Vagina (tissue), 2 donors: ENCODE data around the gene NPHP1. TPM values are rescaled to one million over a fixed set of nuclear protein-coding genes. Genes with fewer than 3 reads are reported as not detected.
"Not testable (repeated sequence)": the region's sequence is repeated elsewhere in the genome, so short reads cannot be mapped to it uniquely, and the experiment has no call there.

Source experiments
- DNase-seq, 2 donors: peaks; one replicate each; pipeline ENCODE4 v3.0.0-alpha.2; 2017; ENCODE audit errors: extremely low spot score in 2 of 2
- H3K27ac ChIP-seq: fragments of 200-600 bp; sonication (generic); one replicate; pipeline ENCODE4 v1.5.1; 2019
- H3K27me3 ChIP-seq: fragments of 200-600 bp; sonication (generic); one replicate; pipeline ENCODE4 v1.5.1; 2019
- H3K36me3 ChIP-seq, 2 donors: fragments of 200-600 bp; sonication (generic); one replicate each; pipeline ENCODE4 v1.5.1; 2017 to 2019
- H3K4me1 ChIP-seq: fragments of 200-600 bp; sonication (generic); one replicate; pipeline ENCODE4 v1.5.1; 2019
- H3K4me3 ChIP-seq, 2 donors: fragments of 200-600 bp; sonication (generic); 1 replicate in 1 of 2; 2 replicates in 1 of 2; pipeline ENCODE4 v1.5.1; 2016 to 2019
- H3K9me3 ChIP-seq: fragments of 200-600 bp; sonication (generic); one replicate; pipeline ENCODE4 v1.5.1; 2019
- POLR2A ChIP-seq, 2 donors: fragments of 450-650 bp; IDR thresholded peaks; one replicate each; pipeline ENCODE4 v1.6.1; 2017; ENCODE audit warnings: antibody characterized with exemption in 2 of 2, mild to moderate bottlenecking in 2 of 2, moderate library complexity in 2 of 2
- POLR2AphosphoS5 ChIP-seq, 2 donors: sonication (generic); formaldehyde crosslinking; IDR thresholded peaks; one replicate each; pipeline ENCODE4 v1.9.0; 2017; ENCODE audit warnings: antibody characterized with exemption in 2 of 2, mild to moderate bottlenecking in 2 of 2, low read depth in 1 of 2; ENCODE audit not compliant: insufficient read depth in 1 of 2
- intact Hi-C: fragments of 100-400 bp; cut with DNase I; formaldehyde crosslinking; loops from one replicate; pipeline ENCODE4 v1.15.1; 2023
- total RNA-seq: library from RNA; depleted of rRNA; stranded (reverse); fragments of >200 nt; gene quantifications from one replicate; pipeline ENCODE4 v1.2.3, GENCODE V29; 2016
- TF ChIP-seq, protein P1 (sequence below), 3 experiments: fragments of 450-650 bp in 2 of 3; fragments of 200-600 bp in 1 of 3; sonication (generic) in 1 of 3; IDR thresholded peaks; one replicate each; pipeline ENCODE4 v1.5.1; 2017 to 2019; ENCODE audit warnings: antibody characterized with exemption in 3 of 3, mild to moderate bottlenecking in 2 of 3, moderate library complexity in 2 of 3

Gene NPHP1
- total RNA-seq, 1 donor from 2014 or later: 4.9 TPM

DNA sequence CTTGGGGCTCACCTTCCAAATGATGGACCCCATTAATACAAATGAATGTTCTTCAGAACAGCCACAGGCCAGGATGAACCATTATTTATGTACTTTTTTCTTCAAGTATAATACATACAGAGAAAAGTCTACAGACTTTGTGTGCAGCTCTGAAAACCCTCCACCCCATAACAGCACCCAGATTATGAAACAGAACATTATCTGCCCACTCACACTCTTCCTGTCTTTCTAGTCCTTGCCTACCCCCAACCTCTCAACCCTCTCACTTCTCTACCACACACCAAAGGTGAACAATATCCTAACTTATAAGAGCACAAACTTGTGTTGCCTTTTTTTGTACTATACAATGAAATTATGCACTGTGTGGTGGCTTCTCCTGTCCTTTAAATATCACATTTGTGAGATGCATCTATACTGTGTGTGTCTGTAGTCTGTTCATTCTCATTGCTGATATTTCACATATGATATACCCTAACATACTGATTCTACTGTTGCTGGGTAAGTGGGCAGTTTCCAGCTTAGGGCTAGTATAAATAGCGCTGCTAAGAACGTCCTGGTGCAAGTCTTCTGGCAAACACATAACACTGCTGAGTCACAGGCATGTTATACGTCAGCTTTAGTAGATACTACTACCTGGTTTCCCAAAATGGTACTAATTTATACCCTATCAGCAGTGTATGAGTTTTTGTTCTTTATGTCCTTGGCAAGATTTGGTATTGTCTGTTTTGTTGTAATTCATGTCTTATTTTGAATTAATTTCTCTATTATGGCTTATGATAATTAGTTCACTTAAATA lies 1.0 kb upstream of the NPHP1 start:
- intact Hi-C loops: no loop called here
- peak overlapping the region in 1 of 2 donors; percentile 64 for H3K4me3 ChIP-seq

DNA sequence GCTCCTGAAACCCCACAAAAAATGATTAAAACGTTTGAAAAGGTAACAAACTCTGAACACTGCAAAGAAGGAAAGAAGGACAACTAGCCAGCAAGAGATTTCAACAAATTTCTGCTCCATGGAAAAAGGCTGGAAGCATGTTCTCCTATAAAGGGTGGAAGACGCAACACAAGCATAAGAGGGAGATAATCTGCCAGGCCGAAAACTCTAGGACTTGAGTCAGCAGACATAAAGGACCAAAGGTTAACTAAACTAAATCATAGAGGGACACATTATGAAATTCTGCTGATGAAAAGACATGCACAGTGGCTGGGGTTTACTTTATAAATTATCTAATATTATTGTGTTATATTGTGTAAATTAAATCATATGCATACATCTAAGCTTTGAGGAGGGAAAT lies 6.8 kb downstream of the NPHP1 start:
- Histone ChIP-seq H3K4me3 (no peak overlapping the region), H3K27ac (no peak overlapping the region), H3K36me3 (peaks cover 0 to 5% of the 10 kb centered on the region in 2 donors), H3K9me3 (no peaks in the 10 kb centered on the region), H3K4me1 (no peaks in the 10 kb centered on the region), H3K27me3 (no peaks in the 10 kb centered on the region)
- intact Hi-C loops: no loop called here
- DNase-seq: no peak
- TF ChIP-seq, protein P1, sequence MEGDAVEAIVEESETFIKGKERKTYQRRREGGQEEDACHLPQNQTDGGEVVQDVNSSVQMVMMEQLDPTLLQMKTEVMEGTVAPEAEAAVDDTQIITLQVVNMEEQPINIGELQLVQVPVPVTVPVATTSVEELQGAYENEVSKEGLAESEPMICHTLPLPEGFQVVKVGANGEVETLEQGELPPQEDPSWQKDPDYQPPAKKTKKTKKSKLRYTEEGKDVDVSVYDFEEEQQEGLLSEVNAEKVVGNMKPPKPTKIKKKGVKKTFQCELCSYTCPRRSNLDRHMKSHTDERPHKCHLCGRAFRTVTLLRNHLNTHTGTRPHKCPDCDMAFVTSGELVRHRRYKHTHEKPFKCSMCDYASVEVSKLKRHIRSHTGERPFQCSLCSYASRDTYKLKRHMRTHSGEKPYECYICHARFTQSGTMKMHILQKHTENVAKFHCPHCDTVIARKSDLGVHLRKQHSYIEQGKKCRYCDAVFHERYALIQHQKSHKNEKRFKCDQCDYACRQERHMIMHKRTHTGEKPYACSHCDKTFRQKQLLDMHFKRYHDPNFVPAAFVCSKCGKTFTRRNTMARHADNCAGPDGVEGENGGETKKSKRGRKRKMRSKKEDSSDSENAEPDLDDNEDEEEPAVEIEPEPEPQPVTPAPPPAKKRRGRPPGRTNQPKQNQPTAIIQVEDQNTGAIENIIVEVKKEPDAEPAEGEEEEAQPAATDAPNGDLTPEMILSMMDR (IDR thresholded peaks at IDR 0.05): no peak
- TF ChIP-seq POLR2A (IDR thresholded peaks at IDR 0.05) (no peak), POLR2AphosphoS5 (IDR thresholded peaks at IDR 0.05; ENCODE audit: insufficient read depth in 1 of 2, low read depth in 1 of 2) (no peak)

More for the DNA sequence above, 1.0 kb upstream of the NPHP1 start:
- Histone ChIP-seq H3K4me1 (peaks cover 10% of the 10 kb centered on the region), H3K27me3 (no peaks in the 10 kb centered on the region), H3K27ac (no peak overlapping the region), H3K9me3 (no peaks in the 10 kb centered on the region), H3K36me3 (no peaks in the 10 kb centered on the region)
- TF ChIP-seq POLR2AphosphoS5 (IDR thresholded peaks at IDR 0.05; ENCODE audit: insufficient read depth in 1 of 2, low read depth in 1 of 2) (no peak), POLR2A (IDR thresholded peaks at IDR 0.05) (no peak)
- TF ChIP-seq, protein P1 (IDR thresholded peaks at IDR 0.05): no peak
- DNase-seq: no peak

DNA sequence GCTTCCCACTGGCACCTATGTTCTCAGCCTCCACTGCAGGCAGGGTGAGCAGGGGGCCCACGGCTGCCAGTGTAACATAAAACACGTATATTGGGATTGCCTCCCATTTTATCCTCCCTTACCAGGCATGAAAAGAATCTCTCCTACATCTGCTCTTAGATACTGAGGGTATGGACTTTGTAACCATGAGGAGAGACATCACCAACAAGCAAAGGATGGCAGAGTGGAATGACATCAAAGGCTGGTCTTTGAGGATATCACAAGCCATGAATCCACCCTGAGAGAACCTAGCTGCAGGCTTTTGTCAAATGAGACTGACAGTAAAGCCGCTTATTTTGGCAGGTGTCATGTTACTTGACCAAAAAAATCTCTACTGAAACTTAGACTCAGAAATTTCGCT lies 7.4 kb downstream of the NPHP1 start:
- Histone ChIP-seq H3K4me1 (no peaks in the 10 kb centered on the region), H3K4me3 (no peak overlapping the region), H3K9me3 (no peaks in the 10 kb centered on the region), H3K36me3 (peaks cover 0 to 5% of the 10 kb centered on the region in 2 donors), H3K27me3 (no peaks in the 10 kb centered on the region), H3K27ac (no peak overlapping the region)
- DNase-seq: no peak
- TF ChIP-seq, protein P1 (IDR thresholded peaks at IDR 0.05): no peak
- no peak for TF ChIP-seq POLR2AphosphoS5 (IDR thresholded peaks at IDR 0.05; ENCODE audit: insufficient read depth in 1 of 2, low read depth in 1 of 2)
- TF ChIP-seq POLR2A (IDR thresholded peaks at IDR 0.05): no peak
- intact Hi-C loops: no loop called here

DNA sequence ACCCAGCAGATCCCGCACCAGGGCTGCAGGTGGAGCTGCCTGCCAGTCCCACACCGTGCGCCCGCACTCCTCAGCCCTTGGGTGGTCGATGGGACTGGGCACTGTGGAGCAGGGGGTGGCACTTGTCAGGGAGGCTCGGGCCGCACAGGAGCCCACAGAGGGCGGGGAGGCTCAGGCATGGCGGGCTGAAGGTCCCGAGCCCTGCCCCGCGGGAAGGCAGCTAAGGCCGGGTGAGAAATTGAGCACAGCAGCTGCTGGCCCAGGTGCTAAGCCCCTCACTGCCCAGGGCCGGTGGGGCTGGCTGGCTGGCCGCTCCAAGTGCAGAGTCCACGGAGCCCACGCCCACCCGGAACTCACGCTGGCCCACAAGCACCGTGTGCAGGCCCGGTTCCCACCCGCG lies 14.6 kb downstream of the NPHP1 start:
- intact Hi-C loops, H3K4me3 ChIP-seq, H3K27ac ChIP-seq, DNase-seq, H3K27me3 ChIP-seq, H3K4me1 ChIP-seq, H3K36me3 ChIP-seq, H3K9me3 ChIP-seq: not testable (repeated sequence)

DNA sequence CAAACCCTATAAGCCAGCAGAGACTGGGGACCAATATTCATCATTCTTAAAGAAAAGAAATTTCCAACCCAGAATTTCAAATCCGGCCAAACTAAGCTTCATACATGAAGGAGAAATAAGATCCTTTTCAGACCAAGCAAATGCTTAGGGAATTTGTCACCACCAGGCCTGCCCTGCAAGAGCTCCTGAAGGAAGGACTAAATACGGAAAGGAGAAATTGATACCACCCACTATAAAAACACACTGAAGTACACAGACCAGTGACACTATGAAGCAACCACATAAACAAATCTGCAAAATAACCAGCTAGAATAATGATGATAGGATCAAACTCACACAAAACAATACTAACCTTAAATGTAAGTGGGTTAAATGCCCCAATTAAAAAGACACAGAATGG lies 22.4 kb downstream of the NPHP1 start:
- intact Hi-C loops: no loop called here
- H3K4me3 ChIP-seq: no peak overlapping the region
- no peaks in the 10 kb centered on the region for H3K4me1 ChIP-seq
- TF ChIP-seq, protein P1 (IDR thresholded peaks at IDR 0.05): no peak
- TF ChIP-seq POLR2AphosphoS5 (IDR thresholded peaks at IDR 0.05; ENCODE audit: insufficient read depth in 1 of 2, low read depth in 1 of 2) (no peak), POLR2A (IDR thresholded peaks at IDR 0.05) (no peak)
- H3K9me3 ChIP-seq: no peaks in the 10 kb centered on the region
- DNase-seq: no peak
- H3K36me3 ChIP-seq: no peaks in the 10 kb centered on the region
- H3K27ac ChIP-seq: no peak overlapping the region
- H3K27me3 ChIP-seq: no peaks in the 10 kb centered on the region
